ENCODE data around the gene EPS8L3.
"Not testable (repeated sequence)": the region's sequence is repeated elsewhere in the genome, so short reads cannot be mapped to it uniquely, and the experiment has no call there.

The EPS8L3 gene

DNA sequence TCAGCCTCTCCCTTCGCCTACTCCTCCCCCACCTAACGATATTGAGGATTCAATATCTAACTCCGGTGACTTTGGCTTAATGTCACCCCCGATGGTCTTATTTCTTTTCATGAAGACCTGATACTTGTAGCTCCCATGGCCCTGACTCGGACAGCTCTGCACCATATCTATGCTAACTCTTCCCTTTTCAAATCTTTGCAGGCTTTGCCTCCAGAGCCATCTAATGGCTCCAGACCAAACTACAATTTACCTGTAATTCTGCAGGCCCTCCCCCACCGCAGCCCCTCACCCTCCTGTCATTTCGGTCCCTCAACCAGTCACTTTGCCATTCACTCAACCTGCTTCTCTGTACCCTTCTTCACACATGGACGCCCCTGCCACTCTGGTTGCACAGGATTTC is 59.5 kb downstream of the EPS8L3 start:
- no peaks in the 10 kb centered on the region for H3K27me3 ChIP-seq (ENCODE audit: low read depth, low read length)
- no peaks in the 10 kb centered on the region for H3K79me2 ChIP-seq (ENCODE audit: low read length)
- no peak overlapping the region for H3K4me3 ChIP-seq (ENCODE audit: low read length)
- H3K4me1 ChIP-seq (ENCODE audit: low read length) = no peaks in the 10 kb centered on the region
- H3K27ac ChIP-seq (ENCODE audit: low read length) = no peak overlapping the region
- H3K9me3 ChIP-seq (ENCODE audit: insufficient read depth, low read length) = no peaks in the 10 kb centered on the region
- H3K4me2 ChIP-seq (ENCODE audit: low read length) = no peak overlapping the region
- no peak for TF ChIP-seq EZH2phosphoT487 (IDR thresholded peaks at IDR 0.05; ENCODE audit: low read depth)
- TF ChIP-seq, protein P1, sequence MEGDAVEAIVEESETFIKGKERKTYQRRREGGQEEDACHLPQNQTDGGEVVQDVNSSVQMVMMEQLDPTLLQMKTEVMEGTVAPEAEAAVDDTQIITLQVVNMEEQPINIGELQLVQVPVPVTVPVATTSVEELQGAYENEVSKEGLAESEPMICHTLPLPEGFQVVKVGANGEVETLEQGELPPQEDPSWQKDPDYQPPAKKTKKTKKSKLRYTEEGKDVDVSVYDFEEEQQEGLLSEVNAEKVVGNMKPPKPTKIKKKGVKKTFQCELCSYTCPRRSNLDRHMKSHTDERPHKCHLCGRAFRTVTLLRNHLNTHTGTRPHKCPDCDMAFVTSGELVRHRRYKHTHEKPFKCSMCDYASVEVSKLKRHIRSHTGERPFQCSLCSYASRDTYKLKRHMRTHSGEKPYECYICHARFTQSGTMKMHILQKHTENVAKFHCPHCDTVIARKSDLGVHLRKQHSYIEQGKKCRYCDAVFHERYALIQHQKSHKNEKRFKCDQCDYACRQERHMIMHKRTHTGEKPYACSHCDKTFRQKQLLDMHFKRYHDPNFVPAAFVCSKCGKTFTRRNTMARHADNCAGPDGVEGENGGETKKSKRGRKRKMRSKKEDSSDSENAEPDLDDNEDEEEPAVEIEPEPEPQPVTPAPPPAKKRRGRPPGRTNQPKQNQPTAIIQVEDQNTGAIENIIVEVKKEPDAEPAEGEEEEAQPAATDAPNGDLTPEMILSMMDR (IDR thresholded peaks at IDR 0.05; ENCODE audit: low read depth, low read length) = peak; percentile 38
- no peaks in the 10 kb centered on the region for H4K20me1 ChIP-seq (ENCODE audit: insufficient read depth, low read length)
- no peaks in the 10 kb centered on the region for H3K36me3 ChIP-seq (replicated peaks; ENCODE audit: low read depth, low read length)
- no peak overlapping the region for H3K9ac ChIP-seq (ENCODE audit: low read length)
- no peak overlapping the region for H2AFZ ChIP-seq (ENCODE audit: low read depth, low read length)

DNA sequence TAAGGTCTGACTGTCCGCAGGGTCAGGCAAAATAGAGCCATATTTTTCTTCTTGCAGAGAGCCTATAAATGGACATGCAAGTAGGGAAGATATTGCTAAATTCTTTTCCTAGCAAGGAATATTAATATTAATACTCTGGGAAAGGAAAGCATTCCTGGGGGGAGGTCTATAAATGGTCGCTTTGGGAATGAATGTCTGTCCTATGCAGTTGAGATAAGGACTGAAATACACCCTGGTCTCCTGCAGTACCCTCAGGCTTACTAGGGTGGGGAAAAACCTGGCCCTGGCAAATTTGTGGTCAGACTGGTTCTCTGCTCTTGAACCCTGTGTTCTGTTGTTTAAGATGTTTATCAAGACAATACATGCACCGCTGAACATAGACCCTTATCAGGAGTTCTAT is 60.8 kb downstream of the EPS8L3 start:
- not testable (repeated sequence) for H3K27ac ChIP-seq (ENCODE audit: low read length); H3K36me3 ChIP-seq (replicated peaks; ENCODE audit: low read depth, low read length); H3K79me2 ChIP-seq (ENCODE audit: low read length); H4K20me1 ChIP-seq (ENCODE audit: insufficient read depth, low read length); H3K4me1 ChIP-seq (ENCODE audit: low read length); H3K9ac ChIP-seq (ENCODE audit: low read length); H2AFZ ChIP-seq (ENCODE audit: low read depth, low read length); H3K4me2 ChIP-seq (ENCODE audit: low read length); H3K27me3 ChIP-seq (ENCODE audit: low read depth, low read length); H3K9me3 ChIP-seq (ENCODE audit: insufficient read depth, low read length); H3K4me3 ChIP-seq (ENCODE audit: low read length)
